GM18907 (cell line): Measurements from ENCODE around the gene SCNN1A.
"Not testable (repeated sequence)": the region's sequence is repeated elsewhere in the genome, so short reads cannot be mapped to it uniquely, and the experiment has no call there.

Source experiments
- ATAC-seq: cut with Tn5 transposase; IDR thresholded peaks from one replicate; pipeline ENCODE4 v1.9.1; 2021; ENCODE audit warnings: mild to moderate bottlenecking, moderate library complexity; ENCODE audit not compliant: unreplicated experiment

SCNN1A gene

DNA sequence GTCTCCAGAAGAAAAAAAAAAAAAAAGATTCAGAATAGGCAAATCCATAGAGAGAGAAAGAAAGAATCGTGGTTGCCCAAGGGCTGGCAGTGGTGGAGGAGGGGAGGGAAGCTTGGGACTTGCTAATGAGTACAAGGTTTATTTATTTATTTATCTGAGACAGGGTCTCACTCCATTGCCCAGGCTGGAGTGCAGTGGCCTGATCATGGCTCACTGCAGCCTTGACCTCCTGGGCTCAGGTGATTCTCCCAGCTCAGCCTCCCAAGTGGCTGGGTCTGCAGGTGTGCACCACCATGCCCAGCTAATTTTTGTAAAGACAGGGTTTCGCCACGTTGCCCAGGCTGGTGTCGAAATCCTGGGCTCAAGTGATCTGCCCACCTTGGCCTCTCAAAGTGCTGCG is 23.7 kb downstream of the SCNN1A start:
- ATAC-seq: no peak

- no peak for ATAC-seq
Observed at GRCh38 chr12:6347367-6348338, 27.7 kb downstream of the SCNN1A start.

DNA sequence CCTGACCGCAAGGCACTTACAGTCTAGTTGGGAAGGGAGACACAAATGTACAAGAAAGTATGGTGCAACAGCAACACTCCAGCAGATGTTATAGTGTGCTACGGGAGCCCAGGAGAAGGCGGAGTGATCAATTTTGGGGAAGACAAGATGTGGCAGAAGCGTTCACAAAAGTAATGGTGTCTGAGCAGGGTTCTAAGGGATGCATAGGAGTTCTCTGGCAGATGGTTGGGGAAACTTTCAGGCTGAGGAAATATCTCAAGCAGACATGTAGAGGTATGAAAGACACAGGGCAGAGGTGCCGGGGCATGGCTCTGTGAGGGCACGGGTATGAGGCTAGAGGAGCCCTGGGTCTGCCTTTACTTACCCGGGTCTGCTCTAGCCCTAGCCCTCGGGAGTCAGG is 28.4 kb downstream of the SCNN1A start:
- no peak for ATAC-seq

DNA sequence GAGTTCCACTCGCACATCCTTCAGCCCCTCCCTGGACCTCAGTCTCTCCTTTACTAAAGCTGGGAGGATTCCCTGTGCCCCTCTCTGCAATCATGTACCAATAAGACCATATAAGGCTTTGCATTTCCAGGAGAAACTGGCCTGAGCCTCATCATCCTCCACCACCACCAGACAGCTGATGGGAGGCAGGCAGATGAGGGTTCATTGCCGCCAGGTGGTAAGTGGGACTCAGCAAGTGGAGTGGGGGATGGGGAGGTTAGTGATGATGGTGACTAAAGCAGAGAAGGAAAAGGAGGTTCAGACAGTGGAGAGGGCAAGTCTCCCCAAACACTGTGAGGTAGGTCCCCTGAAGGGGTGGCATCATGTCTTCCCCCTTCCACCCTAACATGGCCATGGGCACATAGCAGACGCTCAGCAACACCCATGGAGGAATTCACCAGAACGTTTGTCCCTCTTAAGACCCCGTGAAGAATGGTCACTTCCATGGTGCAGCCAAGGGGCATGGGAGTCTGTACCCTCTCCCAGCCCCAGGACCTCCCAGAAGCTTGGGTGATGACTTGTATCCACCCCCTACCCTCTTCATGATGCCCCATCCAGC is 29.0 kb downstream of the SCNN1A start:
- no peak for ATAC-seq

DNA sequence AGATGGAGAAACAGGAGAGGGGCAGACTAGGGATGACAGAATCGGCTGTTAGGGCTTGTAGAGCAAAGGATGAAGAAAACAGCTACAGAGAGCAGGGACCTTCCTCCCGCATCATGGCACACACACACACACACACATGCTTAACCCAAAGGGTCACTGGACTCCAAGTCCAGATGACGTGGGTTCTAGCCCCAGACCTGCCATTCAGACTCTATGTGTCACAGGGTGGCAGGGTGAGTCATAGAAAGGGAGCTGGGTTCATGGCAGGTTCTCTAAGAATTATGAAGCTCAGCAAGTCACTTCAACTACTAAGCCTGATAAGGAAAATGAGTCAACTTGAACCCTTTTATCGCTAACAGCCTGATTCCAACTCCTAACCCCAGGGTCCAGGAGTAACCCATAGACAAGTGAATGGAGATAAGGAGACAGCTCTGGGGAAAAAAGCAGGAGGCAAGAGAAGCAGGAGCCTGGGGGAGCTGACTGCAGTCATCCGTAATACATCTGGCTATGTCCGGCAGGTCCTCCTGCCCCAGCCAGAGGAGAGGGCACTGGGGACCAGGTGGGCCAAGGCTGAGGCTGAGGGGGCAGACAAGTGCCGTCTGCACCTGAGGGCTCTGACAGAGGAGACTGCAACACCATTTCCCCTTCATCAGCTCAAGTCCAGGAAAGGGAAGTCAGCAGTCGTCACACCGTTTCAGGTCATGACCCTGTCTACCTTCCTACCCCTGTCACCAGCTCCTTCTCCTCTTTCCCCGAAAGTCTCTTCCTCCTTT is 29.9 kb downstream of the SCNN1A start:
- ATAC-seq: no peak

DNA sequence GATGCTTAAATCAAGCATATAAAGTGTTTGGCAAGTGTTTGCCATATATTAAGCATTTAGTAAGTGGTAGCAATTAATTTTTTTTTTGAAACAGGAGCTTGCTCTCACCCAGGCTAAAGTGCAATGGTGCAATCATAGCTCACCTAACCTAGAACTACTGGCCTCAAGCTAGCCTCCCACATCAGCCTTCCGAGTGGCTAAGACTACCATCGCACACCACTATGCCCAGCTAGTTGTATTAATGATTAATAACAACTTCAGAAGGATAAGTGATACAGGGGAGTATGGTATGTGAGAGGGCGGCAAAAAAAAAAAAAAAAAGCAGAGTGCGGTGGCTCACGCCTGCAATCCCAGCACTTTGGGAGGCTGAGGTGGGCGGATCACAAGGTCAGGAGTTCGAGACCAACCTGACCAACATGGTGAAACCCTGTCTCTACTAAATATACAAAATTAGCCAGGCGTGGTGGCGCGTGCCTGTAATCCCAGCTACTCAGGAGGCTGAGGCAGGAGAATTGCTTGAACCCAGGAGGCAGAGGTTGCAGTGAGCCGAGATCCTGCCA is 31.2 kb downstream of the SCNN1A start:
- ATAC-seq: not testable (repeated sequence)

DNA sequence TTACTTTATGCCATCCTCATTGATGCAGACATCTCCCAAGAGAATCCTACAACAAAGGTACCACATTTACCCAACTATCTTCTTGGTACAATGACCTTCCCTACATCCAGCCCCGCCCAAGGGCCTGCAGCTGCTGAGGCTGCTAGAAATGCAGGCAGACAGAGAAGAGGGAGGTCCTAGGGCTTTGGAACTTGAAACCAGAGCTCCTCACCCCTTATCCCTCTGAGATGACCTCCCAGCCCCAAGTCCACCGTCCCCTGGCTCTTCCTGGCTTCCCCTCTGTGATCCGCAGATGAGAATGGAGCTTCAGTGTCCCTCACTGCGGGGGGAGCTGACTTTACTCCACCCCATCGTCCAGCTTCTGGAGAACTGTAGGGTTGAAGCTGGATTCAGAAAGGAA is 31.8 kb downstream of the SCNN1A start:
- ATAC-seq: no peak

- no peak for ATAC-seq
Observed at GRCh38 chr12:6342140-6342889, 33.0 kb downstream of the SCNN1A start.

DNA sequence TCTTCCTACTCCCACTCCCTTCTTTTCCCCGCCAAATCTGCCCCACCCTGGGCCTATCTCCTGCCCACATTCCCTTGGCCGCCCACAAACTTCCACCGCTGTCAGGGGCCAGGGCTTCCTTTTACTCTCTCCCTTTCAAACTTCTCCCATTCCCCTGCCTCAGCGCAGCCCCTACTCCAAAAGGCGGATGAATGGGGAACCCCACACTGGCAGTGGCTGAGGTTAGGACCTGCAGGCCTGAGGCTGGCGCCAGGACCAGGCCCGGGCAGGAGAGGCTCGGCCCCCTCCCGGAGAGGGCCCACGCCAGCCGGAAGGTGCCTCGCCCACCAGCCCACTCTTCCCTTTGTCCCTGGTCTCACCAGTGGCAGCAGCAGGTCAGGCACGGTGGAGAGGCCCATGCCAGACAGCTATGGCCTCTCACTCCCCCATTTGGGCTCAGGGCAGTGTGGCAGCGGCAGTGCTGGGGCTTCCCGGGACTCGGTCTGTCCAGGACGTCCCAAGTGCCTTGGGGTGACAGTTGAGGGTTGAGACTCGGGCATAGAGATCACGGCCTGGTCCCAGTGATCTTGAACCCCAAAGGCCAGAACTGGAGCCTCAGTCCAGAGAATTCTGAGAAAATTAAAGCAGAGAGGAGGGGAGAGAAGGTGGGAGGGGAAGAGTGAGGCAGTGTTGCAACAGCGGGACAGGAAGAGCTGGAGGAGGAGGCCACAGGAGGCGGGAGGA is 33.8 kb downstream of the SCNN1A start, which contains the start of gene TNFRSF1A:
TSS of gene TNFRSF1A (minus strand) at position 660 of the 723 bp plus-strand sequence. CDS start at position 398, 262 bp downstream.
- ATAC-seq: no peak

DNA sequence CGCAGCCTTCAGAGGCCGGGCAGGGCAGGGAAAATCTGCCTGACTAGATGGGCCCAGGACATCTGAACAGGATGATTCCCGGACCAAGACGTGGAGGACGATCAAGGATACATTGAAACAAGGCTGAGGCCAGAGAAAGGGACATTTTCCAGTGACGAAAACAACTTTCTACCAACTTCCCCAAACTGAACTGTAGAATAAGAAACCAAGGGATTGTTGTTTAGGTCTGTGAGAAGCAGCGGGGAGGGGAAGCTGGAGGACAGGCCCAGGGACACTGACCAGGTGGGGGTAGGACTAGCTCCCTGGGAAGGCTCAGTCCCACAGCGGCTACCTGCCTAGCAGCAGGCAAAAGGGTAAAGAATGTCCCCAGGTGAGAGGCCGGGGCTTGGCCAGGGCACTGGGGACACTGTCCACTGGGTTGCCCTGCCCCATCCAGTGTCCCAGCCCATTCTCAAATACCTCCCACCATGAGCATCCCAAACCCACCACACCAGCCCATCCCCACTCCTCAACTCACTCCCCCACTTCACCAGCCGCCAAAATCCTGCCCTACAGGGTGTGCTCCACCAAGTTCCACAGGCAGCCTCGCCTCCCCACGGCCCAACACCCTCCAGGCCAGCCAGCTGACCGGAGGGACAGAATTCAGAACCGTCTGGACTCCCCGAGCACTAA is 34.5 kb downstream of the SCNN1A start:
- ATAC-seq: no peak

DNA sequence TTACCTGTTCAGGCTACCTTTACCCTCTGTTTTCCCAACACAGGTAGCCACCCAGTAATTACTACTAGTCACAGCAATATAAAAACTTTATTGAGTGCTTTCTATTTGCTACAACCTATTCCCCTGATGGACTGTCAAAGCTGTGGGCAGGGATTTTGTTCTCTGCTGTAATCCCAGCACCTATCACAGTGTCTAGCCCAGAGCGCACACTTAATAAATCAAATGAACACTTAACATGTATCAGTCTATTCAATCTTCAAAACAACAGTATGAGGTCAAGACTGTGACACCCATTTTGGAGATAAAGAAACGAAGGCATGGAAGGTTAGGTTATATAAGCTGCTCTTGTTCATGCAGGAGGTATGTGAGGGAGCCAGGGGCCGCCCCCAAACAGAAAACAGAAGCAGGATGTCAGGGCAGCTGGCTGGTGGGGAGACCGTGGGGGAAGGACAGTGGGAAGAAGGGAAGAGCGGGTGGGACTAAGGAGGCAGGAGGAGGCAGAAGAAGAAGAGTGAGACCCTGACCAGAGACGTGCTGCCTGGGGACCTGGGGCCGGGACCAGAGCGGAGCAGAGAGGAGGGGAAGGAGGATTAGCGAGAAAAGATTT is 35.2 kb downstream of the SCNN1A start:
- ATAC-seq: no peak

DNA sequence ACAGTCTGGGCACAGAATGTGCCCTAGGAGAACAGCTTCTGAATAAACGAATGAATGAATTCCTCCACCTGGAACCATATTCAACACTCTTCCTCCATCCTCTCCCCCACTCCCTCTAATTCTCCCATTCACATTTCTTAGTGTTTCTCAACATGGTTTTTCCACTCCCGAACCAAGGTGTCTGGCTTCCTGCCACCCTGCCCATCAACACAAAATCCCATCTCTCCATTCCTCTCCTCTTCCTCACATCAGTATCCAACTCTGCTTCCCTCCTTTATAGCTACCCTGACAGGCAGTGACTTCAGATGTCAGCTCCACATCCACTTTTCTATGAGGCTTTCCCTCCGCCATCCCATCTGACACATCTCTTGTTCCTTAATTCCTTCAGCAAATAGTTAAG is 36.4 kb downstream of the SCNN1A start:
- no peak for ATAC-seq

DNA sequence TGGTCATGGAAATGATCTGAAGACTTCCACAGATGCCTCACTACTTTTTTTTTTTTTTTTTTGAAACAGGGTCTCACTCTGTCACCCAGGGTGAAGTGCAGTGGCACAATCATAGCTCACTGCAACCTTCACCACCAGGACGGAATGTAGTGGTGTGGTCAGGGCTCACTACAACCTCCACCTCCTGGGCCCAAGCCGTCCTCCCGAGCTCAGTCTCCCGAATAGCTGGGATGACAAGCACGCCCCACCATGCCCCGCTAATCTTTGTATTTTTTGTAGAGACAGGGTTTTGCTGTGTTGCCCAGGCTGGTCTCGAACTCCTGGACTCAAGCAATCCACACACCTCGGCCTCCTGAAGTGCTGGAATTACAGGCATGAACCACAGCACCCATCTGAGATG is 36.8 kb downstream of the SCNN1A start:
- ATAC-seq: not testable (repeated sequence)

DNA sequence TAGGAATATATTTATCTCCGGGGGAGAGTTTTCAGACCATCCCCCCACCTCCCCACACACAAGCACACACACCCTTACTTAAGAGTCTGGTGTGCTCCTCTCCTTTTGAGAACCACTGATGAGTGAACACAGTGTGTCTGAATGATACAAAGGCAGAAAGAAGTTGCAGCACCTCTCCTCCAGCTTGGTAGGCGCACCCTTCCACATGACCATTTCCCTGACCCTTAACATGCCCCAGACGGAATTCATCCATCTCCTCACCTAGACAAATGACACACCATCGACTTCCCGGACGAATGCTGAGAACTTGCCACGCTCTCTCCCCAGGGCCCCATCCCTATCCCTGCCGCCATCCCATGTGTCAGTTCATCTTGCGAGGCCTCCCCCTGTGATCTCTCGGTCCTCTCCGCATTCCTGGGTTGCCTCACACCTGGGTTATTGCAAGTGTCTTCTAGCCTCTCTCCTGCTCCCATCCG is 37.4 kb downstream of the SCNN1A start:
- ATAC-seq: no peak

DNA sequence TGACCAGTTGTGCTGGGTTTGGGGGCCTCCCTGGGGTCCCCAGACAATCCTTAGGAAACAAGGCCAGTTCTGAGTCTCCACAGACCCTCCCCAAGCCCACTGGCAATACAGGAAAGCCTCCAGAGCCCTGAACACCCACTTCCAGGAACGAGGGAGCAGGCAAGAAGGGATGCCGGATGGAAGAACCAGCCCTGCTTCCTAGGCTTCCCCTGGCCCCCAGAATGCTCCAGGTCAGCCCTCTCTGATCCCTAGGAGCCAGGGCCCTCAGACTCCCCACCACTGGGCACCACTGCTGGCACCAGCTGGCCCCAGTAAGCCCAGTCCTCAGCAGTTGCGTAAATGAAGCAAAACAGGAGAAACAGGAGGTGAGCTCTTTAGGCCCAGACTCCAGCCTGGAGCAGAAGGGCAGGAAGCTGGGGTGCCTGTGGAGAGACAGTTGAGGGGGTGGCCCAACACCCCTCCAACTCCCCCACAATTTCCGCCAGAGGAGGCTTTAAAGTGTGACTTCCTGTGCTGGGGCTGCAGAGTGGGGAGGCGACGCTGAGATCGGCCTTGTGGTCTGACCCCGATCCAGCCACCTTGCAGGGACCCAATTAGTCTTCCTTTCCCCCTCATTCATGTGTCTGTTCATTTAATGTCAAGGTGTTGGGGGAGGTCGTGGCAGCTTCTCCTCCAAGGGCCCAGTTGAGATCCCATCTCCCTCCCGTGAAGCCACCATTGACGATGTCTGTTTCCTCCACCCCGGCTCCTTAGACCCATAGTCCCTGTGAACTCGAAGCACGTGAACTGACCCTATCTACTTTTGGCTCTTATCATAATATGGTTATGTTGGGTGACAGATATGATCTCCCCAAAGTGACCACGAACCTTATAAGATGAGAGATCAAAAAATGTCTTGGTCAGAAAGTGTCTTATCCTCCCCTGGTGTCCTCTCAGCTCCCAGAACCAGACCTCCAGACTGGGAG is 38.2 kb downstream of the SCNN1A start:
- no peak for ATAC-seq

- ATAC-seq: peak; percentile 29
Observed at GRCh38 chr12:6336079-6336888, 39.1 kb downstream of the SCNN1A start.
